BLaER1 treated with 17β-estradiol and CSF1 and Interleukin-3, amounts not matched to agents 10 nM and 100 nM (cell line): Measurements from ENCODE around the gene GATAD2A.
"Not testable (repeated sequence)": the region's sequence is repeated elsewhere in the genome, so short reads cannot be mapped to it uniquely, and the experiment has no call there.

ENCODE experiments used
- H3K27ac ChIP-seq, 11 experiments: shearing (Covaris generic); formaldehyde crosslinking; 2 replicates each; pipeline ENCODE4 v1.8.1; 2022
- H3K27me3 ChIP-seq, 11 experiments: shearing (Covaris generic); formaldehyde crosslinking; 2 replicates each; pipeline ENCODE4 v1.8.1; 2022
- H3K36me3 ChIP-seq, 11 experiments: shearing (Covaris generic); formaldehyde crosslinking; 2 replicates each; pipeline ENCODE4 v1.8.1; 2022
- H3K4me1 ChIP-seq, 10 experiments: shearing (Covaris generic); formaldehyde crosslinking; 2 replicates each; pipeline ENCODE4 v1.8.1; 2022
- H3K4me2 ChIP-seq, 11 experiments: shearing (Covaris generic); formaldehyde crosslinking; 2 replicates each; pipeline ENCODE4 v1.8.1; 2022
- H3K4me3 ChIP-seq, 10 experiments: shearing (Covaris generic); formaldehyde crosslinking; 2 replicates each; pipeline ENCODE4 v1.8.1; 2022
- H3K9ac ChIP-seq, 11 experiments: shearing (Covaris generic); formaldehyde crosslinking; 2 replicates each; pipeline ENCODE4 v1.8.1; 2022
- H3K9me3 ChIP-seq, 11 experiments: shearing (Covaris generic); formaldehyde crosslinking; replicated peaks in 1 of 11; 2 replicates each; pipeline ENCODE4 v1.8.1; 2022
- H4K20me1 ChIP-seq, 11 experiments: shearing (Covaris generic); formaldehyde crosslinking; 2 replicates each; pipeline ENCODE4 v1.8.1; 2022
- Cebpa-rat ChIP-seq, 11 experiments: shearing (Covaris generic); IDR thresholded peaks; 2 replicates each; pipeline ENCODE4 v1.8.1; 2022

The GATAD2A gene

GRCh38 chr19:19453125-19453454 lies 47.6 kb downstream of the GATAD2A start:
- peak overlapping the region in 6 of 11 experiments; percentile 4 to 52 (median 22); a peak in 7 of 22 replicates for H3K27ac ChIP-seq
- H3K9ac ChIP-seq, result peak overlapping the region in 2 of 11 experiments; percentile 7 to 15; a peak in 3 of 22 replicates
- no peaks in the 10 kb centered on the region for H3K9me3 ChIP-seq
- H3K4me1 ChIP-seq, result peaks cover 68 to 93% (median 78%) of the 10 kb centered on the region in 10 experiments
- peak overlapping the region in 10 of 11 experiments; percentile 10 to 69 (median 48); a peak in 11 of 22 replicates for H3K4me2 ChIP-seq
- peaks cover 88 to 100% (median 100%) of the 10 kb centered on the region in 11 experiments for H4K20me1 ChIP-seq
- H3K4me3 ChIP-seq, result no peak overlapping the region
- no peak for TF ChIP-seq Cebpa-rat (IDR thresholded peaks at IDR 0.05)
- H3K36me3 ChIP-seq, result peaks cover 18 to 55% (median 42%) of the 10 kb centered on the region in 11 experiments
- no peaks in the 10 kb centered on the region for H3K27me3 ChIP-seq

- H3K9ac ChIP-seq, H3K9me3 ChIP-seq, H3K27me3 ChIP-seq, H3K27ac ChIP-seq, H3K4me3 ChIP-seq: not testable (repeated sequence)
- Histone ChIP-seq H3K4me2 (0 out of 22 replicates have a peak overlapping the region, but pooled peaks of 1 of the 11 experiments have one; percentile 6), H4K20me1 (peaks cover 79 to 100% (median 100%) of the 10 kb centered on the region in 11 experiments), H3K36me3 (peaks cover 10 to 41% (median 28%) of the 10 kb centered on the region in 11 experiments), H3K4me1 (peaks cover 75 to 94% (median 83%) of the 10 kb centered on the region in 10 experiments)
These were observed 49.9 kb downstream of the GATAD2A start for GRCh38 chr19:19455166-19455919.

GRCh38 chr19:19457671-19458070 lies 52.2 kb downstream of the GATAD2A start:
- Histone ChIP-seq H3K9ac (peak overlapping the region; percentile 20 to 76 (median 48); a peak in 14 of 22 replicates), H3K4me1 (peaks cover 75 to 94% (median 83%) of the 10 kb centered on the region in 10 experiments), H3K4me2 (peak overlapping the region; percentile 92 to 100 (median 97)), H3K27ac (peak overlapping the region; percentile 69 to 91 (median 85); a peak in 21 of 22 replicates), H3K4me3 (0 out of 20 replicates have a peak overlapping the region, but pooled peaks of 1 of the 10 experiments have one; percentile 2), H3K27me3 (no peaks in the 10 kb centered on the region), H3K36me3 (peaks cover 10 to 34% (median 19%) of the 10 kb centered on the region in 11 experiments), H4K20me1 (peaks cover 69 to 100% (median 100%) of the 10 kb centered on the region in 11 experiments), H3K9me3 (no peaks in the 10 kb centered on the region)
- no peak for TF ChIP-seq Cebpa-rat (IDR thresholded peaks at IDR 0.05)

- no peaks in the 10 kb centered on the region for H3K27me3 ChIP-seq
- H3K27ac ChIP-seq, result peak overlapping the region; percentile 69 to 91 (median 85); a peak in 21 of 22 replicates
- H3K4me1 ChIP-seq, result peaks cover 75 to 94% (median 84%) of the 10 kb centered on the region in 10 experiments
- H3K4me2 ChIP-seq, result peak overlapping the region; percentile 92 to 100 (median 97)
- peaks cover 69 to 100% (median 100%) of the 10 kb centered on the region in 11 experiments; a peak in 21 of 22 replicates for H4K20me1 ChIP-seq
- H3K9ac ChIP-seq, result peak overlapping the region; percentile 20 to 81 (median 53); a peak in 19 of 22 replicates
- peak overlapping the region in 5 of 10 experiments; percentile 5 to 57 (median 35); a peak in 4 of 20 replicates for H3K4me3 ChIP-seq
- TF ChIP-seq Cebpa-rat (IDR thresholded peaks at IDR 0.05), result no peak
- peaks cover 7 to 36% (median 19%) of the 10 kb centered on the region in 11 experiments for H3K36me3 ChIP-seq
- no peaks in the 10 kb centered on the region for H3K9me3 ChIP-seq
These were observed 52.8 kb downstream of the GATAD2A start for GRCh38 chr19:19458110-19458816.

GRCh38 chr19:19459073-19459472 lies 53.6 kb downstream of the GATAD2A start:
- H3K4me3 ChIP-seq, result peak overlapping the region; percentile 15 to 63 (median 53); a peak in 14 of 20 replicates
- peaks cover 79 to 95% (median 88%) of the 10 kb centered on the region in 10 experiments for H3K4me1 ChIP-seq
- H3K9ac ChIP-seq, result peak overlapping the region; percentile 65 to 83 (median 76); a peak in 20 of 22 replicates
- H3K9me3 ChIP-seq, result peaks cover 0 to 4% (median 2%) of the 10 kb centered on the region in 11 experiments; a peak in 8 of 22 replicates
- H3K36me3 ChIP-seq, result peaks cover 12 to 44% (median 25%) of the 10 kb centered on the region in 11 experiments
- peak overlapping the region; percentile 92 to 100 (median 97) for H3K4me2 ChIP-seq
- no peaks in the 10 kb centered on the region for H3K27me3 ChIP-seq
- H4K20me1 ChIP-seq, result peaks cover 66 to 100% (median 100%) of the 10 kb centered on the region in 11 experiments; a peak in 21 of 22 replicates
- H3K27ac ChIP-seq, result peak overlapping the region; percentile 69 to 91 (median 85)
- TF ChIP-seq Cebpa-rat (IDR thresholded peaks at IDR 0.05), result no peak

- H4K20me1 ChIP-seq, result peaks cover 64 to 100% (median 100%) of the 10 kb centered on the region in 11 experiments; a peak in 21 of 22 replicates
These were observed 54.3 kb downstream of the GATAD2A start for GRCh38 chr19:19459707-19460251.

GRCh38 chr19:19460258-19460731 lies 54.8 kb downstream of the GATAD2A start:
- peaks cover 79 to 95% (median 83%) of the 10 kb centered on the region in 10 experiments for H3K4me1 ChIP-seq
- H3K9ac ChIP-seq, result peak overlapping the region; percentile 65 to 83 (median 76)
- peak overlapping the region; percentile 92 to 100 (median 97) for H3K4me2 ChIP-seq
- H3K36me3 ChIP-seq, result peaks cover 25 to 50% (median 33%) of the 10 kb centered on the region in 11 experiments
- TF ChIP-seq Cebpa-rat (IDR thresholded peaks at IDR 0.05), result 0 out of 22 replicates have a peak, but pooled peaks of 1 of the 11 experiments have one; percentile 13
- H4K20me1 ChIP-seq, result peaks cover 59 to 100% (median 98%) of the 10 kb centered on the region in 11 experiments; a peak in 21 of 22 replicates
- peak overlapping the region; percentile 15 to 63 (median 53); a peak in 19 of 20 replicates for H3K4me3 ChIP-seq
- peak overlapping the region; percentile 69 to 91 (median 85) for H3K27ac ChIP-seq
- H3K9me3 ChIP-seq, result peaks cover 3 to 17% (median 14%) of the 10 kb centered on the region in 11 experiments; a peak in 20 of 22 replicates
- H3K27me3 ChIP-seq, result no peaks in the 10 kb centered on the region

More at GRCh38 chr19:19459707-19460251, 54.3 kb downstream of the GATAD2A start:
- H3K4me3 ChIP-seq, result peak overlapping the region; percentile 15 to 63 (median 53); a peak in 19 of 20 replicates
- peaks cover 79 to 100% (median 87%) of the 10 kb centered on the region in 10 experiments for H3K4me1 ChIP-seq
- H3K9ac ChIP-seq, result peak overlapping the region; percentile 65 to 83 (median 76); a peak in 21 of 22 replicates
- peak overlapping the region; percentile 69 to 91 (median 85) for H3K27ac ChIP-seq
- peak overlapping the region; percentile 92 to 100 (median 97) for H3K4me2 ChIP-seq
- H3K9me3 ChIP-seq, result peaks cover 0 to 11% (median 9%) of the 10 kb centered on the region in 11 experiments; a peak in 17 of 22 replicates
- H3K27me3 ChIP-seq, result no peaks in the 10 kb centered on the region
- no peak for TF ChIP-seq Cebpa-rat (IDR thresholded peaks at IDR 0.05)
- peaks cover 19 to 50% (median 28%) of the 10 kb centered on the region in 11 experiments for H3K36me3 ChIP-seq
